Measurements from ENCODE around the gene KEAP1.
"Not testable (repeated sequence)": the region's sequence is repeated elsewhere in the genome, so short reads cannot be mapped to it uniquely, and the experiment has no call there.

Gene KEAP1

GRCh38 chr19:10533646-10534386, 30.7 kb upstream of the KEAP1 start:
- Histone ChIP-seq H3K9ac (ENCODE audit: low read length) (no peak overlapping the region), H3K79me2 (ENCODE audit: insufficient read depth, low read length) (no peaks in the 10 kb centered on the region), H3K27ac (ENCODE audit: low read depth, low read length) (no peak overlapping the region), H3K27me3 (ENCODE audit: low read length) (no peaks in the 10 kb centered on the region), H3F3A (ENCODE audit: insufficient read depth) (no peaks in the 10 kb centered on the region), H2AFZ (ENCODE audit: low read depth, low read length, severe bottlenecking) (no peak overlapping the region), H3K36me3 (ENCODE audit: low read length) (no peaks in the 10 kb centered on the region), H3K4me2 (ENCODE audit: low read depth, low read length, poor library complexity, severe bottlenecking) (no peak overlapping the region), H4K20me1 (ENCODE audit: low read depth, low read length) (no peaks in the 10 kb centered on the region), H3K4me3 (ENCODE audit: insufficient read depth, low read length, poor library complexity, severe bottlenecking) (no peak overlapping the region), H3K9me3 (ENCODE audit: insufficient read depth, low read length) (no peaks in the 10 kb centered on the region), H3K9me2 (replicated peaks; ENCODE audit: insufficient read depth, low read length) (no peaks in the 10 kb centered on the region)
- TF ChIP-seq EZH2phosphoT487 (conservative IDR thresholded peaks at IDR 0.05; ENCODE audit: low read length) (no peak), CTCF (IDR thresholded peaks at IDR 0.05; ENCODE audit: insufficient read depth, low read length, poor library complexity, severe bottlenecking) (no peak)

- H3K9me2 ChIP-seq (replicated peaks; ENCODE audit: insufficient read depth, low read length) = no peaks in the 10 kb centered on the region
- no peak overlapping the region for H3K4me2 ChIP-seq (ENCODE audit: low read depth, low read length, poor library complexity, severe bottlenecking)
- TF ChIP-seq EZH2phosphoT487 (conservative IDR thresholded peaks at IDR 0.05; ENCODE audit: low read length) = no peak
- no peaks in the 10 kb centered on the region for H4K20me1 ChIP-seq (ENCODE audit: low read depth, low read length)
- no peaks in the 10 kb centered on the region for H3K79me2 ChIP-seq (ENCODE audit: insufficient read depth, low read length)
- no peak overlapping the region for H3K4me3 ChIP-seq (ENCODE audit: insufficient read depth, low read length, poor library complexity, severe bottlenecking)
- no peaks in the 10 kb centered on the region for H3F3A ChIP-seq (ENCODE audit: insufficient read depth)
- H3K36me3 ChIP-seq (ENCODE audit: low read length) = no peaks in the 10 kb centered on the region
- no peaks in the 10 kb centered on the region for H3K27me3 ChIP-seq (ENCODE audit: low read length)
- no peak overlapping the region for H3K9ac ChIP-seq (ENCODE audit: low read length)
- no peaks in the 10 kb centered on the region for H3K9me3 ChIP-seq (ENCODE audit: insufficient read depth, low read length)
- no peak overlapping the region for H3K27ac ChIP-seq (ENCODE audit: low read depth, low read length)
- no peak overlapping the region for H2AFZ ChIP-seq (ENCODE audit: low read depth, low read length, severe bottlenecking)
Measured at GRCh38 chr19:10532457-10532856, 29.3 kb upstream of the KEAP1 start.

GRCh38 chr19:10526887-10527286, 23.7 kb upstream of the KEAP1 start:
- not testable (repeated sequence) for H3K4me2 ChIP-seq (ENCODE audit: low read depth, low read length, poor library complexity, severe bottlenecking); H2AFZ ChIP-seq (ENCODE audit: low read depth, low read length, severe bottlenecking); H3F3A ChIP-seq (ENCODE audit: insufficient read depth); H3K9me2 ChIP-seq (replicated peaks; ENCODE audit: insufficient read depth, low read length); H3K27ac ChIP-seq (ENCODE audit: low read depth, low read length); H3K79me2 ChIP-seq (ENCODE audit: insufficient read depth, low read length); H3K4me3 ChIP-seq (ENCODE audit: insufficient read depth, low read length, poor library complexity, severe bottlenecking); H3K36me3 ChIP-seq (ENCODE audit: low read length); H4K20me1 ChIP-seq (ENCODE audit: low read depth, low read length); H3K27me3 ChIP-seq (ENCODE audit: low read length); H3K9ac ChIP-seq (ENCODE audit: low read length); H3K9me3 ChIP-seq (ENCODE audit: insufficient read depth, low read length)

GRCh38 chr19:10525636-10526035, 22.5 kb upstream of the KEAP1 start:
- Histone ChIP-seq H3K4me3 (ENCODE audit: insufficient read depth, low read length, poor library complexity, severe bottlenecking) (no peak overlapping the region), H4K20me1 (ENCODE audit: low read depth, low read length) (no peaks in the 10 kb centered on the region), H2AFZ (ENCODE audit: low read depth, low read length, severe bottlenecking) (no peak overlapping the region), H3K36me3 (ENCODE audit: low read length) (no peaks in the 10 kb centered on the region), H3K79me2 (ENCODE audit: insufficient read depth, low read length) (no peaks in the 10 kb centered on the region), H3K9ac (ENCODE audit: low read length) (no peak overlapping the region), H3F3A (ENCODE audit: insufficient read depth) (no peaks in the 10 kb centered on the region), H3K27ac (ENCODE audit: low read depth, low read length) (no peak overlapping the region), H3K9me2 (replicated peaks; ENCODE audit: insufficient read depth, low read length) (no peaks in the 10 kb centered on the region), H3K4me2 (ENCODE audit: low read depth, low read length, poor library complexity, severe bottlenecking) (no peak overlapping the region), H3K9me3 (ENCODE audit: insufficient read depth, low read length) (no peaks in the 10 kb centered on the region), H3K27me3 (ENCODE audit: low read length) (no peaks in the 10 kb centered on the region)
- TF ChIP-seq CTCF (IDR thresholded peaks at IDR 0.05; ENCODE audit: insufficient read depth, low read length, poor library complexity, severe bottlenecking) = no peak
- no peak for TF ChIP-seq EZH2phosphoT487 (conservative IDR thresholded peaks at IDR 0.05; ENCODE audit: low read length)
